Measurements from ENCODE around the gene FCHO2. TPM values are rescaled to one million over a fixed set of nuclear protein-coding genes. Genes with fewer than 3 reads are reported as not detected.

The FCHO2 gene
- total and polyA plus RNA-seq, 2 of the 4 experiments (the other 2 are of a cell fraction), result 6.1 to 23.5 TPM

DNA sequence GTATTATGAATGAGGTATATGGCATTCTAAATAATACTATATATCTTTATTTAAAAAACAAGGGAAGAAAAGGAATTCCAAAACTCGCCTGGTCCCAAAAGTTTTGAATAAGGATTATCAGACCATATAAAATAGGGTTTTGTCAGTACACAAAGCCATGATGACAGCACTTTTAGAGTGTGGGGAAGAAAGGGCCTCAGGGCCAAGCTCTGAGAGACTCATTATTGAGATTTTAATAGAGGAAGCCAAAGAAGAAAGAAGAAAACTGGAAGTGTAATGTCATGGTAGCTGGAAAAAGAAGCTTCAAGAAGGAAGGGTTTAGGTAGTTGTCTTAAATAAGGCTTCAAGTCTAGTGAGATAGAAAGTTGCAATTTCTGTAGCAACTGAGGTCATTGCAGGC is 53.0 kb downstream of the FCHO2 start:
- dilution Hi-C loops (cut with HindIII; ENCODE audit: low sequenced_read_pairs, unreplicated experiment), result no loop called here
- no TSS peak for BruUV-seq (replicated peaks)

More for the DNA sequence above, 53.0 kb downstream of the FCHO2 start:
- Histone ChIP-seq H2AFZ (replicated peaks; ENCODE audit: low read length, poor library complexity) (no peak overlapping the region), H3K18ac (ENCODE audit: low read depth, low read length) (no peak overlapping the region), H3K27me3 (ENCODE audit: control insufficient read depth, insufficient read depth, low read length) (no peaks in the 10 kb centered on the region), H3K4me2 (ENCODE audit: low read depth, low read length) (no peak overlapping the region), H3K4me3 (ENCODE audit: insufficient read depth, low read depth, low read length) (no peak overlapping the region), H3K79me1 (ENCODE audit: low read depth in 1 of 2, low read length in 2 of 2) (peaks cover 3% of the 10 kb centered on the region in 2 experiments; a peak in 2 of 4 replicates), H3K9ac (ENCODE audit: low read depth, low read length) (no peak overlapping the region), H4K5ac (ENCODE audit: low read depth, low read length) (no peak overlapping the region), H2BK120ac (ENCODE audit: low read depth, low read length) (no peak overlapping the region), H3K23ac (ENCODE audit: low read depth, low read length) (no peak overlapping the region), H3K9me1 (ENCODE audit: insufficient read depth, low read length) (no peaks in the 10 kb centered on the region), H2BK15ac (ENCODE audit: low read depth, low read length) (no peak overlapping the region), H2BK5ac (ENCODE audit: low read depth, low read length, poor library complexity, severe bottlenecking) (no peak overlapping the region), H3K27ac (ENCODE audit: insufficient read depth, low read length) (no peak overlapping the region), H4K91ac (ENCODE audit: insufficient read depth, low read depth, low read length) (no peak overlapping the region), H2AK9ac (replicated peaks; ENCODE audit: low read depth, low read length, poor library complexity) (no peak overlapping the region), H4K20me1 (ENCODE audit: insufficient read depth, low read length) (no peaks in the 10 kb centered on the region), H4K8ac (ENCODE audit: low read depth in 2 of 2, low read length in 2 of 2) (no peak overlapping the region), H3K4ac (ENCODE audit: low read depth, low read length) (no peak overlapping the region), H3K36me3 (ENCODE audit: control insufficient read depth, insufficient read depth, low read length) (peaks cover 2% of the 10 kb centered on the region), H3K14ac (replicated peaks; ENCODE audit: low read depth, low read length) (no peak overlapping the region), H3K56ac (ENCODE audit: extremely low read depth, insufficient read depth, low read length) (no peak overlapping the region), H3K4me1 (ENCODE audit: control insufficient read depth, insufficient read depth, low read length) (no peaks in the 10 kb centered on the region), H2AK5ac (ENCODE audit: low read depth, low read length) (no peak overlapping the region), H3K9me3 (ENCODE audit: control insufficient read depth, insufficient read depth, low read length) (no peaks in the 10 kb centered on the region), H2BK20ac (ENCODE audit: low read depth, low read length) (no peak overlapping the region)
- WGBS, 2 experiments (ENCODE audit: extremely low coverage in 2 of 2, insufficient read length in 1 of 2), result no CpG with 5 or more reads among the region's 1 CpG
- ChIA-PET CTCF (no interaction called here), POLR2A (ENCODE audit: unreplicated experiment) (no interaction called here)
- TF ChIP-seq CEBPB (IDR thresholded peaks at IDR 0.05; ENCODE audit: low read depth, low read length) (no peak), NFE2L2 (IDR thresholded peaks at IDR 0.05; ENCODE audit: low read depth, low read length) (no peak), RAD21 (IDR thresholded peaks at IDR 0.05; ENCODE audit: low read length) (no peak), POLR2A (IDR thresholded peaks at IDR 0.05; ENCODE audit: low read depth, low read length) (no peak), BHLHE40 (IDR thresholded peaks at IDR 0.05; ENCODE audit: low read depth, low read length) (no peak)
- TF ChIP-seq, protein P1, sequence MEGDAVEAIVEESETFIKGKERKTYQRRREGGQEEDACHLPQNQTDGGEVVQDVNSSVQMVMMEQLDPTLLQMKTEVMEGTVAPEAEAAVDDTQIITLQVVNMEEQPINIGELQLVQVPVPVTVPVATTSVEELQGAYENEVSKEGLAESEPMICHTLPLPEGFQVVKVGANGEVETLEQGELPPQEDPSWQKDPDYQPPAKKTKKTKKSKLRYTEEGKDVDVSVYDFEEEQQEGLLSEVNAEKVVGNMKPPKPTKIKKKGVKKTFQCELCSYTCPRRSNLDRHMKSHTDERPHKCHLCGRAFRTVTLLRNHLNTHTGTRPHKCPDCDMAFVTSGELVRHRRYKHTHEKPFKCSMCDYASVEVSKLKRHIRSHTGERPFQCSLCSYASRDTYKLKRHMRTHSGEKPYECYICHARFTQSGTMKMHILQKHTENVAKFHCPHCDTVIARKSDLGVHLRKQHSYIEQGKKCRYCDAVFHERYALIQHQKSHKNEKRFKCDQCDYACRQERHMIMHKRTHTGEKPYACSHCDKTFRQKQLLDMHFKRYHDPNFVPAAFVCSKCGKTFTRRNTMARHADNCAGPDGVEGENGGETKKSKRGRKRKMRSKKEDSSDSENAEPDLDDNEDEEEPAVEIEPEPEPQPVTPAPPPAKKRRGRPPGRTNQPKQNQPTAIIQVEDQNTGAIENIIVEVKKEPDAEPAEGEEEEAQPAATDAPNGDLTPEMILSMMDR (conservative IDR thresholded peaks at IDR 0.05; ENCODE audit: low read depth, low read length), result no peak
- TF ChIP-seq, protein P2, sequence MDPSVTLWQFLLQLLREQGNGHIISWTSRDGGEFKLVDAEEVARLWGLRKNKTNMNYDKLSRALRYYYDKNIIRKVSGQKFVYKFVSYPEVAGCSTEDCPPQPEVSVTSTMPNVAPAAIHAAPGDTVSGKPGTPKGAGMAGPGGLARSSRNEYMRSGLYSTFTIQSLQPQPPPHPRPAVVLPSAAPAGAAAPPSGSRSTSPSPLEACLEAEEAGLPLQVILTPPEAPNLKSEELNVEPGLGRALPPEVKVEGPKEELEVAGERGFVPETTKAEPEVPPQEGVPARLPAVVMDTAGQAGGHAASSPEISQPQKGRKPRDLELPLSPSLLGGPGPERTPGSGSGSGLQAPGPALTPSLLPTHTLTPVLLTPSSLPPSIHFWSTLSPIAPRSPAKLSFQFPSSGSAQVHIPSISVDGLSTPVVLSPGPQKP (IDR thresholded peaks at IDR 0.05; ENCODE audit: borderline replicate concordance, low read depth, low read length), result no peak
- TF ChIP-seq, protein P3, sequence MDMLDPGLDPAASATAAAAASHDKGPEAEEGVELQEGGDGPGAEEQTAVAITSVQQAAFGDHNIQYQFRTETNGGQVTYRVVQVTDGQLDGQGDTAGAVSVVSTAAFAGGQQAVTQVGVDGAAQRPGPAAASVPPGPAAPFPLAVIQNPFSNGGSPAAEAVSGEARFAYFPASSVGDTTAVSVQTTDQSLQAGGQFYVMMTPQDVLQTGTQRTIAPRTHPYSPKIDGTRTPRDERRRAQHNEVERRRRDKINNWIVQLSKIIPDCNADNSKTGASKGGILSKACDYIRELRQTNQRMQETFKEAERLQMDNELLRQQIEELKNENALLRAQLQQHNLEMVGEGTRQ (IDR thresholded peaks at IDR 0.05; ENCODE audit: low read depth, low read length), result no peak
- intact Hi-C loops (cut with micrococcal nuclease) (no loop called here), in situ Hi-C loops (cut with MboI; ENCODE audit: low sequenced_read_pairs) (no loop called here)
- DNase-seq (no peak), ATAC-seq (ENCODE audit: low read depth) (no peak)

All from IMR-90 (cell line).